GM21723 (cell line): ENCODE measurements around the gene SNCA.
A peak's percentile ranks its signal among the peaks of the same experiment; 100 is the strongest.

Source experiments
- ATAC-seq: cut with Tn5 transposase; IDR thresholded peaks from one replicate; pipeline ENCODE4 v1.9.1; 2021; ENCODE audit warnings: mild to moderate bottlenecking, moderate library complexity; ENCODE audit not compliant: unreplicated experiment

Gene SNCA

GRCh38 chr4:89836897-89837384 lies at the start of gene SNCA:
TSS of gene SNCA (minus strand) at chr4:89837161. CDS start at chr4:89835667, 1,494 bp downstream.
- ATAC-seq, result peak; percentile 43

GRCh38 chr4:89879215-89879614 lies 42.3 kb upstream of the SNCA start:
- no peak for ATAC-seq

GRCh38 chr4:89878611-89879010 lies 41.6 kb upstream of the SNCA start:
- ATAC-seq, result no peak

- no peak for ATAC-seq
These were observed 39.6 kb upstream of the SNCA start for GRCh38 chr4:89876548-89876947.

GRCh38 chr4:89871211-89871610 lies 34.2 kb upstream of the SNCA start:
- ATAC-seq, result no peak

GRCh38 chr4:89868999-89869589 lies 32.1 kb upstream of the SNCA start:
- ATAC-seq, result no peak

- ATAC-seq, result no peak
These were observed 31.3 kb upstream of the SNCA start for GRCh38 chr4:89868276-89868675.

GRCh38 chr4:89863533-89863932 lies 26.6 kb upstream of the SNCA start:
- ATAC-seq, result no peak

GRCh38 chr4:89860971-89861370 lies 24.0 kb upstream of the SNCA start:
- ATAC-seq, result no peak

- no peak for ATAC-seq
These were observed 18.3 kb upstream of the SNCA start for GRCh38 chr4:89855236-89855635.

- ATAC-seq, result no peak
These were observed 10.8 kb upstream of the SNCA start for GRCh38 chr4:89847571-89848325.

GRCh38 chr4:89839558-89839957 lies 2.6 kb upstream of the SNCA start:
- no peak for ATAC-seq

- ATAC-seq, result no peak
These were observed 1.0 kb upstream of the SNCA start for GRCh38 chr4:89837993-89838390.

- ATAC-seq, result peak; percentile 66
These were observed 528 bp upstream of the SNCA start for GRCh38 chr4:89837385-89837992.

- no peak for ATAC-seq
These were observed 773 bp downstream of the SNCA start for GRCh38 chr4:89836031-89836745.

- no peak for ATAC-seq
These were observed 1.5 kb downstream of the SNCA start for GRCh38 chr4:89835413-89835812.

GRCh38 chr4:89834486-89835209 lies 2.3 kb downstream of the SNCA start:
- no peak for ATAC-seq

- ATAC-seq, result peak; percentile 89
These were observed 7.4 kb downstream of the SNCA start for GRCh38 chr4:89829470-89830138.

- ATAC-seq, result no peak
These were observed 13.5 kb downstream of the SNCA start for GRCh38 chr4:89823416-89823815.

- ATAC-seq, result no peak
These were observed 15.3 kb downstream of the SNCA start for GRCh38 chr4:89821612-89822011.
